ENCODE measurements around the gene VSIG10. TPM values are rescaled to one million over a fixed set of nuclear protein-coding genes. Genes with fewer than 3 reads are reported as not detected.

Gene VSIG10
- total and polyA plus RNA-seq, 2 of the 13 experiments (the other 11 are each of a cell fraction or from before 2014, with no cell fraction given): 25.6 to 42.5 TPM

DNA sequence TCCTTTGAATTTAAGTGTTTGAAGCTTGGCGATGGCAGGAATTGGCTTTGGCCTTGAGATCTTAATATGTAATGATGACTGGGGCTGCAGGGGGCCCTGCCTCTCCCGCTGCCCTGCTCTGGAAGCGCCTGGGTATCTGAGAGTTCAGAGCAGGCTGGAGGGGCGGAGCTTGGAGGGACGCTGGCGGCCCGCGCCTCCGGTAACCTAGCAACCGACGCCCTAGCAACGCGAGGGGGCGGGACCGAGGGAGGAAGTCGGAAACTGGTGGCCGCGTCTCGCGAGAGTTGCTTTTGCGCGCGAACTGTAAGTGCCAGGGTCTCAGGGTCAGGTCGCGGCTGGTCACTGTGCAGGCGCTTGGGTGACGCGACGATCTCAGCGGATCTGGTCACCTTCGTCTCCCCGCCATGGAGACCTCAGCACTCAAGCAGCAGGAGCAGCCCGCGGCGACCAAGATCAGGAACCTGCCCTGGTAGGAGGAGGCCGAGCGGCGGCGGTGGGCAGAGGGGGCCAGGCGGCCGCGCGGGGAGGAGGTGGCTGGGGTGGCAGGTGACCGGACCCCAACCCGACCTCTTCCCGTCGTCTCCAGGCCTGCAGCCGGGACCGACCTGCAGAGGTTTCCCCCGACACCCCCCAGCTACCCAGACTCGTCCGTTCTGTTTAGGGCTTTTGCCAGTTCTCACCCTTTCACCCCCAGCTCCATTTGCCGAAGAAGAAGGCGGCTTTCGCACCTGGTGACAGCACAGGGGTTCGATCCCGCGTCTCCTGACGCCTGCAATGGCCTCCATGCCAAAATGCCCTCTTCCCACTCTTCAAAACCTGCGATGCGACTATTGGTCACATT is 87.2 kb downstream of the VSIG10 start, which contains the start of gene RFC5 (continued):
- TF ChIP-seq, protein P1, sequence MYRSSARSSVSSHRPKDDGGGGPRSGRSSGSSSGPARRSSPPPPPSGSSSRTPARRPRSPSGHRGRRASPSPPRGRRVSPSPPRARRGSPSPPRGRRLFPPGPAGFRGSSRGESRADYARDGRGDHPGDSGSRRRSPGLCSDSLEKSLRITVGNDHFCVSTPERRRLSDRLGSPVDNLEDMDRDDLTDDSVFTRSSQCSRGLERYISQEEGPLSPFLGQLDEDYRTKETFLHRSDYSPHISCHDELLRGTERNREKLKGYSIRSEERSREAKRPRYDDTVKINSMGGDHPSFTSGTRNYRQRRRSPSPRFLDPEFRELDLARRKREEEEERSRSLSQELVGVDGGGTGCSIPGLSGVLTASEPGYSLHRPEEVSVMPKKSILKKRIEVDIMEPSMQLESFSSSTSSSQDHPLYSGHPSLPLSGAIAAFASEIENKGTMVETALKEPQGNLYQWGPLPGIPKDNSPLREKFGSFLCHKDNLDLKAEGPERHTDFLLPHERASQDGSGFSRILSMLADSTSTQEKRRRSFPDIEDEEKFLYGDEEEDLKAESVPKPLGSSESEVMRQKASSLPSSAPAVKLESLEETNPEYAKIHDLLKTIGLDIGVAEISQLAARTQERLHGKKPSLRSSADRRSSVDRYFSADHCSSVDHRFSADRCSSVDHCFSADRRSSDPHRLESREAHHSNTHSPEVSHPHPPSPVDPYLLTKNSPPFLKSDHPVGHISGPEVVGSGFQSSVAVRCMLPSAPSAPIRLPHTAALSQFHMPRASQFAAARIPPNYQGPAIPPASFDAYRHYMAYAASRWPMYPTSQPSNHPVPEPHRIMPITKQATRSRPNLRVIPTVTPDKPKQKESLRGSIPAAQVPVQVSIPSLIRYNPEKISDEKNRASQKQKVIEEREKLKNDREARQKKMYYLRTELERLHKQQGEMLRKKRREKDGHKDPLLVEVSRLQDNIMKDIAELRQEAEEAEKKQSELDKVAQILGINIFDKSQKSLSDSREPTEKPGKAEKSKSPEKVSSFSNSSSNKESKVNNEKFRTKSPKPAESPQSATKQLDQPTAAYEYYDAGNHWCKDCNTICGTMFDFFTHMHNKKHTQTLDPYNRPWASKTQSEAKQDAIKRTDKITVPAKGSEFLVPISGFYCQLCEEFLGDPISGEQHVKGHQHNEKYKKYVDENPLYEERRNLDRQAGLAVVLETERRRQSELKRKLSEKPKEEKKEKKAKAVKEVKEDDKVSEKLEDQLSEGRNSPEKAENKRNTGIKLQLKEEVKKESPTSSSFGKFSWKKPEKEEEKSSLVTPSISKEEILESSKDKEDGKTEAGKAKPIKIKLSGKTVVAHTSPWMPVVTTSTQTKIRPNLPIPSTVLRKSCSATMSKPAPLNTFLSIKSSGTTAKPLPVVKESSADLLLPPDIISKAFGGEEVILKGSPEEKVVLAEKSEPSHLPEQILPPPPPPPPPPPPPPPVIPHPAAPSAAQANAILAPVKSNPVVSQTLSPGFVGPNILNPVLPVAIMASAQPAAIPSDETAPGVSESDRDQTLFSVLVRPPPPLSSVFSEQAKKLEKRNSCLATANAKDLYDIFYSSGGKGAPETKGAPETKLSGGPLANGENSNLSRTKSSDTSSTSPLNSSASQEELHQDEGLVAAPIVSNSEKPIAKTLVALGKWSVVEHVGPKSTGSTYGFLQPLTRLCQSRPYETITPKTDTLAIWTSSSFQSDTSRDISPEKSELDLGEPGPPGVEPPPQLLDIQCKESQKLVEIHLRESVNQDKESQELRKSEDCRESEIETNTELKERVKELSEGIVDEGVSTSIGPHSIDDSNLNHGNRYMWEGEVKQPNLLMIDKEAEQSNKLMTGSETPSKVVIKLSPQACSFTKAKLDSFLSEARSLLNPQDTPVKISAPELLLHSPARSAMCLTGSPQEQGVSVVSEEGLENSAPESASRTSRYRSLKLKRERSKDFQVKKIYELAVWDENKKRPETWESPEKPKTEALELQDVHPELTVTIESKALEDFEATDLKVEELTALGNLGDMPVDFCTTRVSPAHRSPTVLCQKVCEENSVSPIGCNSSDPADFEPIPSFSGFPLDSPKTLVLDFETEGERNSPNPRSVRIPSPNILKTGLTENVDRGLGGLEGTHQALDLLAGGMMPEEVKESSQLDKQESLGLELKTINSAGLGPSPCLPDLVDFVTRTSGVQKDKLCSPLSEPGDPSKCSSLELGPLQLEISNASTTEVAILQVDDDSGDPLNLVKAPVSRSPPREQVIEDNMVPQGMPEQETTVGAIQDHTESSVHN (CRISPR knock-in tag; IDR thresholded peaks at IDR 0.05): no peak
- 0 out of 2 replicates have a peak, but pooled peaks have one; percentile 11 for TF ChIP-seq ISL2 (CRISPR knock-in tag; IDR thresholded peaks at IDR 0.05)
- 0 out of 2 replicates have a peak, but pooled peaks have one; percentile 44 for TF ChIP-seq ZZZ3 (CRISPR knock-in tag; IDR thresholded peaks at IDR 0.05; ENCODE audit: borderline replicate concordance)
- TF ChIP-seq, protein P2, sequence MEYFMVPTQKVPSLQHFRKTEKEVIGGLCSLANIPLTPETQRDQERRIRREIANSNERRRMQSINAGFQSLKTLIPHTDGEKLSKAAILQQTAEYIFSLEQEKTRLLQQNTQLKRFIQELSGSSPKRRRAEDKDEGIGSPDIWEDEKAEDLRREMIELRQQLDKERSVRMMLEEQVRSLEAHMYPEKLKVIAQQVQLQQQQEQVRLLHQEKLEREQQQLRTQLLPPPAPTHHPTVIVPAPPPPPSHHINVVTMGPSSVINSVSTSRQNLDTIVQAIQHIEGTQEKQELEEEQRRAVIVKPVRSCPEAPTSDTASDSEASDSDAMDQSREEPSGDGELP (IDR thresholded peaks at IDR 0.05; ENCODE audit: borderline replicate concordance, low read depth): peak; percentile 57; the same call in 1 of the 2 replicates
- no peak for TF ChIP-seq NR3C1 (CRISPR knock-in tag; IDR thresholded peaks at IDR 0.05)
- TF ChIP-seq MBNL3 (CRISPR knock-in tag; conservative IDR thresholded peaks at IDR 0.05): no peak
- no peak for TF ChIP-seq EZH2 (conservative IDR thresholded peaks at IDR 0.05; ENCODE audit: low read depth, low read length)
- TF ChIP-seq MXI1 (IDR thresholded peaks at IDR 0.05; ENCODE audit: borderline replicate concordance, low read depth, low read length): peak; percentile 100
- TF ChIP-seq HNRNPUL1 (IDR thresholded peaks at IDR 0.05; ENCODE audit: low read depth, low read length): no peak
- TF ChIP-seq ZNF790 (CRISPR knock-in tag; IDR thresholded peaks at IDR 0.05; ENCODE audit: borderline replicate concordance): no peak
- TF ChIP-seq, protein P3, sequence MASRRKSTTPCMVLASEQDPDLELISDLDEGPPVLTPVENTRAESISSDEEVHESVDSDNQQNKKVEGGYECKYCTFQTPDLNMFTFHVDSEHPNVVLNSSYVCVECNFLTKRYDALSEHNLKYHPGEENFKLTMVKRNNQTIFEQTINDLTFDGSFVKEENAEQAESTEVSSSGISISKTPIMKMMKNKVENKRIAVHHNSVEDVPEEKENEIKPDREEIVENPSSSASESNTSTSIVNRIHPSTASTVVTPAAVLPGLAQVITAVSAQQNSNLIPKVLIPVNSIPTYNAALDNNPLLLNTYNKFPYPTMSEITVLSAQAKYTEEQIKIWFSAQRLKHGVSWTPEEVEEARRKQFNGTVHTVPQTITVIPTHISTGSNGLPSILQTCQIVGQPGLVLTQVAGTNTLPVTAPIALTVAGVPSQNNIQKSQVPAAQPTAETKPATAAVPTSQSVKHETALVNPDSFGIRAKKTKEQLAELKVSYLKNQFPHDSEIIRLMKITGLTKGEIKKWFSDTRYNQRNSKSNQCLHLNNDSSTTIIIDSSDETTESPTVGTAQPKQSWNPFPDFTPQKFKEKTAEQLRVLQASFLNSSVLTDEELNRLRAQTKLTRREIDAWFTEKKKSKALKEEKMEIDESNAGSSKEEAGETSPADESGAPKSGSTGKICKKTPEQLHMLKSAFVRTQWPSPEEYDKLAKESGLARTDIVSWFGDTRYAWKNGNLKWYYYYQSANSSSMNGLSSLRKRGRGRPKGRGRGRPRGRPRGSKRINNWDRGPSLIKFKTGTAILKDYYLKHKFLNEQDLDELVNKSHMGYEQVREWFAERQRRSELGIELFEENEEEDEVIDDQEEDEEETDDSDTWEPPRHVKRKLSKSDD (CRISPR knock-in tag; IDR thresholded peaks at IDR 0.05; ENCODE audit: low read depth): no peak
- TF ChIP-seq ONECUT2 (CRISPR knock-in tag; IDR thresholded peaks at IDR 0.05): no peak
